Measurements from ENCODE around the gene CDH11. TPM values are rescaled to one million over a fixed set of nuclear protein-coding genes. Genes with fewer than 3 reads are reported as not detected.

CDH11 gene
- total RNA-seq, 1 donor from 2014 or later: 41.1 TPM

DNA sequence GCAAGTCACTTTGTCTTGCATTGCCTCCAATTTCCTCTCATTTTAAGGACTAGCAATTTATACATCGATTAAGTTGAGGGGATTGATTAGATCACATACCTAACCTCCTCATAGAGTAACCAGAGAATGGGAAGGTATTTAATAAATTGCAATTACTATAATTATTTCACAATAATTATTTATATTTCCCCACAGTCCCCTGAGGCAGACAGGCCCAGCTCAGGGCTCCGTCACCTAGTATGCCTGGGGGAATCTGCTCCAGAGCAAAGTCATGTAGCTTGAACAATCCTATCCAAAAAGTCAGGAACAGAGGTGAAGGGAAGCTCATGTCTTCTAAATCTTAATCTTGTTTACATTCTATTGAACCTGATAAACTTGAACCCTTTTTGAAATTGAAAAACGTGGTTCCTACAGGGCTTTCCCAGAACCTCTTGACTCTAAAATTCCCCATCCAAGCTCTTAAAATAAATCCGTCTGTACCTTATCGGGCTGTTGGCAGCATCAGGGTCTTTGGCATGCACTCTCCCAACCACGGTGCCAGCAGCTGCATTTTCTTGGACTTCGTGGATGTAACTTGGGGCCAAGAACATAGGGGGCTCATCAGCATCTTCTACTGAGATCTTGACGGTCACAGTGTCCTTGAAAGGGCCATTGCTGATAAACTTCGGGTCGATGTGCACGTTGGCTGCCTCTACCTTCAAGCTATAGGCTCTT is 140.1 kb downstream of the CDH11 start:
- DNase-seq (ENCODE audit: low spot score): no peak

DNA sequence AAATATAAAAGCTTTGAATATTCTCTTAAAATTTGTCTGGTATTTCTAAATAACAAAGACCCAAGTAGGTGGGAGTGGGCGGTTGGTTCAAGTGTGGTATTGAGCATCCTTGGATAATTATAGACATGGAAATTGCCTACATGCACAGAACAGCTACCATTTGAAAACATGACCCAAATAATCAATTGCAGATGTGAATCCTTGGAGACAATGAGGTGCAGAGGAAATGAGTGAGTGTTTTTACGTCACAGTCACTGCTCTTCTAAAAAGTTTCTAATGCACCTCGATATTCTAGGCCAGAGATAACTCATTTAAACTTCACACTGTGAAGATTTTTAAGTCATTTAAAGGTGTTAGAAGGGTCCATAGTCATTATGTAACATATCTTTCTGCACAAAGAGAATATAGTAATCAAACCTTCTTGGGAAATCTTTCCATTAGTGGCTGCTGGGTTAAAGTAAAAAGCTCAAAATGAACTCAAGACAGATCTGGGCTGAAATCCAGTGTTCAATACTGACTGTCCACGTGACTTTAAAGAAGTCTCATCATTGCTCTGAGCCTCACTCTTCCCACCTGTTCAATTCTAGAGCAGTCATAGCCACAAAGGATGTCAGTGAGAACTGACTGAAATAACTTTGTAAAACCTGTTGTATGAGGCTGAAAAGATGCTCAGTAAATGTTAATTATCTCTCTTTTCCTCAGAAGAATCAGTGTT is 144.5 kb downstream of the CDH11 start:
- no peak for DNase-seq (ENCODE audit: low spot score)

DNA sequence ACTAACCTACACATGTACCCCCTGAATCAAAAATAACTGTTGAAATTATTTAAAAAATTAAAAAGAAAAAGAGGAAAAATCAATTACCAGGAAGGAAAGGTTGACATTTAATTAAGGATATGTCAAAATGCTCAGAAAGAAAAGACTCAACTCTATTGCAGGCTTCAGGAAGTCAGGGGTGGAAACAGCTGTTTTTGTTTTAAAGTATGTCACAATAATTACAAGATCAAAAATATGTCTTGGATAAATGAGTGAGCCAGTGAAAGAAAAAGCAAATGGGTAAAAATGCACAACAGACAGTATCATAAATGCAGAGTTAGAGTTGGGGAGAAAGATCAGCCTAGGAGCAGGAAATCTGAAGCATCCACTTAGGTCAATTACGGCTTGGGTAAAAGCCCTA is 146.0 kb downstream of the CDH11 start:
- no peak for DNase-seq (ENCODE audit: low spot score)

DNA sequence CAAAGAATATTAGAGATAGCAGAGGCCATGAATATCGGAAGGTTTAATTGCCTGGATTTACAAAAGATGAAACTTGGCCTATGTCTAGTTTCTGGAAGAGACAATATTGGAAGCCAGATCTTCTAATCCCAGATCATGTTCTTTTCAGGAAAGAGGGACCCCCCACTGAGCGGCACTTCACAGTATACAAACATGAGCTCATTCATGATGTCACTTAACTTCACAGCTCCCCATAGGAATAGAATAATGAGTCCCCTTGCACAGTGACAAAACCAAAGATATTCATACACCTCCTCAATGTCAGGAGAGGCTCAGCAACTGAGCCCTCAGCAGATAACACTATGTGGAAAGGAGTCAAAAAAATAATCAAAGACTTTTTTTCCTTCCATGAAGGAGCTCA is 147.5 kb downstream of the CDH11 start:
- DNase-seq (ENCODE audit: low spot score): no peak

DNA sequence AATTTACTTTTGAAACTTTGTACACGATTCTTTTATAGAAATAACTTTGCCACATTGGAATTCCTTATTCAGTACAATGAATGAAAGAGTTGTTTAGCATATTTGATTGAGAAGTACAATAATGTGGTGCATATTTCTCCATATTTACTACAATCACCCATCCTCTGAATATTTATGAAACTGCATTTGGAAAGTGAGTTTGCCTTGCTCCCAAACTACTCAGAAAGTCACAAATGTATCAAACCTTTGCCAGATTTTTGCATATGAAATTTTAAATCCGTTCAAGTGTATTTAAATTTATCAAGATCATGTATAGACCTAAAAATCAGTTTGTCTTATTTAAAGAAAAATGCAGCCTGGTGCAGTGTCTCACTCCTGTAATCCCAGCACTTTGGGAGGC is 148.7 kb downstream of the CDH11 start:
- DNase-seq (ENCODE audit: low spot score): no peak

DNA sequence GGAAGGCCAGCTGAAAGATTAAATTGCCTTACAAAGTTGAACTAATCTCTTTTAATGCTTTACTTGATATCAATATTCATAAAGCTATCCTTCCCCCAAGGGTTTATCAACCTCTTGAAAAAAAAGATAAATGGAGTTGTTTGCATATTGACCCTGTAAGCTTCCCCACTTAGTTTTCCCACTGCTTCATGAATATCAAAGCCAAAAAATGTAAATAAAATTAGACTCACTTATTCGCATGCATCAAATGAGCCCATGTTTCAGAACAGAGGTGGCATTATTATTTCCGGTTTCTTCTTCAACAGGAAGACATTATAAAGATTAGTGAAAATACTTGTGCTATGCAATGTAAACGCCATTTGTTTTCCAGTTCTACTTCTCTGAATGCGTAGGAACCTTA is 150.7 kb downstream of the CDH11 start:
- DNase-seq (ENCODE audit: low spot score): no peak

DNA sequence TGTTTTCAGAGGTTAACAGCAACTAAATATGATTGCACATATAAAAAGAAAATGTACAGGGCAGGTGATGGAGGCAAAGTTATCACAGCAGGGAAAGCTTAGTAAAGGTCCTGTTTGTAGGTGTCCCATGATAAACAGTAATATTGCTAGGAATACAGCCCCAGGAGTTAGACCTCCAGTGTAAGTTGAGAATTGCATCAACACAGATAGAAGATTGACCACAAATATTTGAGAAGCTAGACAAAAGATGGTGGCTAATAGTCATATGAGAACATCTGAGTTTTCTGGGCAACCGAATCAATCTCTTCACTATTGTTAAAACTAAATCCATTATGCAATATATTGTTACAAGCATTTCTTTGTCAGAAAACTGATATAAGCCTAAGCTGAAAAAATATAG is 152.6 kb downstream of the CDH11 start:
- DNase-seq (ENCODE audit: low spot score): no peak

DNA sequence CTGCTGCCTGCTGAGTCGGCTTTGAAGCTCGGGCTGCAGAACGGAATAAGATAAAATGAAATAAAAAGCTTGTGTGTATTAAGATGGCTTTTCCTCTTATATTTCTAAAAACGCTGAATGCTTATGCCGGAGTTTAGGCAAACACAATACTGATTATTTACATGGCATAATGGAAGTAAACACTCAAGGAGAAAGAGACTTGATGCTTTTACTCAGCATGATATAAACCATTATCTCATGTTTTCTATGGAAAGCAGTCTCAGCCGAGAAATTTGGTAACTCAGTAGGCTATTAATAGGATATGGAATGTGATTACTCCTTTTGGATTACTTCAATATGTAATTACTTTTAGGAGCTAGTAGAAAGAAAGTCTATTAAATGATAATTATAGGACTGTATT is 153.3 kb downstream of the CDH11 start:
- no peak for DNase-seq (ENCODE audit: low spot score)

DNA sequence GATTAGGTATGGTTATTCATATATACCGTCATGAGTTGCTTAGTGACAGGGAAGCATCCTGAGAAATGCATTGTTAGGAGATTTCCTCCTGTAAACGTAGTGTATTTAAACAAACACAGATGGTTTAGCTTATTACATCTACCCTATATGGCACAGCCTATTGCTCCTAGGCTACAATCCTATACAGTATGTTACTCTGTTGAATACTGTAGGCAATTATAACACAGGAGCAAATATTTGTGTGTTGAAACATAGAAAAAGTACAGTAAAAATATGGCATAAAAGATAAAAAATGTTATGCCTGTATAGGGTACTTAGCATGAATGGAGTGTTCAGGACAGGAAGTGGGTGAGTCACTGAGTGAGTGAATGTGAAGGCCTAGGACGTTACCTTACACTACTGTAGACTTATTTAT is 157.7 kb downstream of the CDH11 start:
- DNase-seq (ENCODE audit: low spot score): no peak

DNA sequence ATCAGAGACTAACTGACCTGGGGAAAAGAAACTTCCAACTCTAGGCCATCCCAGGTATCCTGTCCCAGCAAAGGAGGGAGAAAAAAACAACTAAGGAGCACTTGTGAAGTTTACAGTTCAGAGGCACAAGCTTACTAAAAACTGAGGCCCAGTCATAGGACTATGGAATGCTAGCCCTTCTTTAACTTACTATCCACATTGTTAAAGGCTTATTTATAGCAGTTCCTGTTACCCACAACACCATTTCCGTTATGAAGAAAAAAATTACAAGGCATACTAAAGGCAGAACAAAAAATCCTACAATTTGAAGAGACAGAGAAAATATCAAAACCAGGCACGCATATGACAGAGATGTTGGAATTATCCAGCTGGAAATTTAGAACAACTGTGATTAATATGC is 159.1 kb downstream of the CDH11 start:
- no peak for DNase-seq (ENCODE audit: low spot score)

DNA sequence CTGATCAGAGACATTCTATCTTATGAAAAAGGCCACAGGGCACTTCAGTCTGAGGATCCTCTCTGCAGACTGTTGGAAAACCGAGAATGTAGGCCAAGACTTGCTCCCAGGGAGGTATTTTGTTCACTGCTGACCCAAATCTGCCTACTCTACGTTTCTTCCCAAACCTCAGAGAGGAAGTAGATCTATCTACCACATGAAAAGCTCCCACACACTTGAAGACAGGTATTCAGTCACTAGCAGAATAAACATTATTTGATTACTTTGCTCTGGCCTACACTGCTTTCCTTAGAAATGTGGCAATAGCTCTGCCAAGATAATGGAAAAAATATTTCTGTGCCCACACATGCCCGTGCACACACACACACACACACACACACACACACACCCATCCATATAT is 164.6 kb downstream of the CDH11 start:
- no peak for DNase-seq (ENCODE audit: low spot score)

DNA sequence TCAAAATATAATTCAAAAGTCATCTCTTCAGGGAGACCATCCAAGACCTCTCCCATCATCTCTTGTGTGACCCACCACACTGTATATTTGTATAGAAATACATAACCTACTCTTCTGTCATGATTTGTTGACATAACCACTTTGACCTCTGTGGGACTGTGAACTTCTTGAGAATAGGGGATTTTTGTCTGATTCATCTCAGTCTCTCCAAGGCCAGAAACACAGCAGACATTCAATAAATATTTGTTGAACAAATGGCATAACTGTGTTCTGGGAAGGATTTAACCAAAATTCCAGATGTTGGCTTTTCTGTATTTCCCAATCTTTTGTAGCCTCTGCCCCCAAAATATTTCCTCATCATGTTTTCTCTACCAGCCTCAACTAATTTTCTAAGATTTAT is 169.7 kb downstream of the CDH11 start:
- DNase-seq (ENCODE audit: low spot score): no peak

DNA sequence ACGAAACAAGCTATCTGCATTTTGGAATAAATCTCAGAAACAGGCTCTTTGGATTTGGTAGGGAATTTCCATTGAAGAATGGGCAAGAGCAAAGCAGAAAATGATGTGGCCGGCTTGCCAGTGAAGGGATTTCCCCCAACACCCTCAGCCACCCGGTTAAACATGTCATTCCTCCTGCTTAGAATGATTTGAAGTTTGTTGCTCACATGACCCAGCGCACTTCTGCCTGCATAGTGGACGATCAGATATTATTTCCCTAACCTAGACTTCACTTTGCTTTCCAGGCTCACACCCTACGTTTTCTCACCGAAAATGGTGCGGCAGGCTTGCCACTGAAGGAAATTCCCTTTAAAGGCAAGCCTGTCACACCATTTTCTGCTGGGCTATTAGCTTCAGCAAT is 170.7 kb downstream of the CDH11 start:
- DNase-seq (ENCODE audit: low spot score): no peak

DNA sequence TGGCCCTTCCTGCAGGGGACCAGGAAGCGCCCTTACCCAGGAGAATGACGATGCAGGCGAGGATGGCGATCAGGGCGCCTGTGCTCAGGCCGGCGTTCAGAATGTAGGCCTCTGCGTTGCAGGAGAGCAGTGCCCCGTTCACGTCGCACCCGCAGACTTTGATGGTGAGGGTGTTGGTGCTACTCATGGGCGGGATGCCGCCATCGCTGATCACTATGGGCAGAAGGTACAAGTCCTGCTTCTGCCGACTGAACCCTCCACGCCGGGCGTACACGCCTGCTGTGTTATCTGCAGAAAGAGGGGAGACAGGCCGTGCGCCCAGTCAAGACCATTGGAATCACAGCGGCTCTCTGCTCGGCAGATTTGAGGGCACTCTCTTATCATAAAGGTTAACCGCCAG is 171.1 kb downstream of the CDH11 start:
- DNase-seq (ENCODE audit: low spot score): no peak

DNA sequence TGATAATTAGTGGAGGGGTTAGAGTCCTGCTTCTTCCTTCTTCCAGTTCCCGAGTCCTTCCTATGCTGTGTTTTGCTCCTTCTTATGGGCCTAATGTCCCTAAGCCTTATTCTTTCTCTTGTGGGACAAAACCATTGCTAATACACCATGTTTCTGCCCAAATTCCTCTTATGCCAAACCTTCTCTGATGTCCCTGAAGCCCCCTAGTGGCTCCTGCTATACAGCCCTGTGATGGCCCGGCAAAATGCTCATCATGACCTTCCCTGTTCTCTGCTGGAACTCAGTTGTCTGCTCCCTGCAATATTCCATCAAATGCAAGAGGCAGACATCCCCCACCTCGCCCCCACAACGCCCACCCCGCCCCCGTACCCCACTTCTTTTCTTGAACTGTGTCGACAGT is 171.6 kb downstream of the CDH11 start:
- no peak for DNase-seq (ENCODE audit: low spot score)

DNA sequence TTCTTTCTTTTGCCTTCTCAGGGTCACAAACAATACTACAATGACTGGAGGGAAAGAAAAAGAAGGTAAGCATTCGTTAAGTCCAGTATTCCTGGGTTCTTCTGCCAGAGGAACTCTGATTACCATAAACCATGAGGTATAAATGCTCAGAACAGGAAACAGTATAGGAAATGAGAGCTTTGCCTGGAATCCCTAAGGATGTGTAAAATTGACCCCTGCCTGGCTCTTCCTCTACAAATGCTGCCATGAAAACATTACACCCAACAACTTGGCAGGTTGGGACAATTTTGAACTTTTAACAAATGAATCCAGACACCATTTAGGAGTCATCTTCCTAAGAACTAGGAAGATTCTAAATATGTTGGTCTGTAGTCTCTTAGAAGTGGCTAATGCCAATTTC is 173.8 kb downstream of the CDH11 start:
- no peak for DNase-seq (ENCODE audit: low spot score)

DNA sequence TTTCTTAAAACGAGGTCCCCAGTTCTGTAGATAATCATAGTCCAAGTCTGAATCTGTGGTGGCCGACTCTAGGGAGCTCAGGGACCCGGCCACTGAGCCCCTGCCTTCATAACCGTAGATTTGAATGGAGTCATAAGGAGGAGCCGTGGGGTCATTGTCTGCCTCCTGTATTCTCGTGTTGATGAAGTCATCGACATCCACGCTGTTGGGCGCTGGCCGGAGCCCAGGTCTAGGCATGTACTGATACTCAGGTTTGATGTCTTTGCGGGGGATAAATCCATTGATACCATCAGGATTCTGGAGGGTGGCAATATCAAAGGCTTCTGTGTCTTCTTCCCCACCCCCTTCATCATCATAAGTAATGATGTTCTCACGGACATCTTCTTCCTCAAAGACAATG is 174.2 kb downstream of the CDH11 start:
- no peak for DNase-seq (ENCODE audit: low spot score)

DNA sequence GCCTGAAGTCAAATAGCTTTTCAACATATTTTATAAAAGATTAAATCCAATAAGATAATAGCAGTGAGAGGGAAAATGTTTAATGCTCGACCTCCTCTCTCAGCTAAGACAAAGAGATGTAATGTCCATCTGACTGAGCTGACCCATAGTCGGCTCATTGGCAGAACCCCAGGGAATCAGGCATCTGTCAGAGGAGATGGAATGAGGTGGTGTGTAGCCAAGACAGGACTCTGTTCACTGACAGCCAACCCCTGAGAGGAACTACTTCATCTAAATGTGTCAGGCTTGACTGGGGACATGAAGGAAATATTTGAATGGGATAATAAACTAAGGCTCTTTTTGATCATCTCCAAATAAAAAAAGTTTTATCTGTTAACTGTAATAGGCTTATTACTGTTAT is 188.0 kb downstream of the CDH11 start:
- DNase-seq (ENCODE audit: low spot score): no peak

DNA sequence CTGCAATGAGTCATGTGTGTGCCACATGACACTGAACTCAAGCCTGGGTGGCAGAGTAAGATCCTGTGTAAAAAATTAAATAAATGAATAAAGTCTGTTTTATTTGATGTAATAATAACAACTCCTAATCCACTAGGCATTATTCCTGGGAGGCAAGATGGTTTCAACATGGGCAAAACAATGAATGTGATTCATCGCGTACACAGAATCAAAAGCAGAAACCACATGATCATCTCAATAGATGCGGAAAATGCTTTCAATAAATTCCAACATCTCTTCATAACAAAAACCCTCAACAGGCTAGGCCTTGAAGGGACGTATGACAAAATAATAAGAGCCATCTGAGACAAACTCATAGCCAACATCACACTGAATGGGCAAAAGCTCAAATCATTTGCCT is 195.4 kb downstream of the CDH11 start:
- no peak for DNase-seq (ENCODE audit: low spot score)

DNA sequence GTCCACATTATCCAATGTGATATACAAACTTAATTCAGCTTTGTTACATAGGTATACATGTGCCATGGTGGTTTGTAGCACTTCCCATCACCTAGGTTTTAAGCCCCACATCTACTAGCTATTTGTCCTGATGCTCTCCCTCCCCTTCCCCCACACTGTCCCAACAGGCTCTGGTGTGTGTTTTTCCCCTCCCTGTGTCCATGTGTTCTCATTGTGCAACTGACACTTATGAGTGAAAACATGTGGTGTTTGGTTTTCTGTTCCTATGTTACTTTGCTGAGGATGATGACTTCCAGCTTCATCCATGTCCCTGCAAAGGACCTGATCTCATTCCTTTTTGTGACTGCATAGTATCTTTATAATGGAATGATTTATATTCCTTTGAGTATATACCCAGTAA is 196.7 kb downstream of the CDH11 start:
- peak; percentile 20 for DNase-seq (ENCODE audit: low spot score)

DNA sequence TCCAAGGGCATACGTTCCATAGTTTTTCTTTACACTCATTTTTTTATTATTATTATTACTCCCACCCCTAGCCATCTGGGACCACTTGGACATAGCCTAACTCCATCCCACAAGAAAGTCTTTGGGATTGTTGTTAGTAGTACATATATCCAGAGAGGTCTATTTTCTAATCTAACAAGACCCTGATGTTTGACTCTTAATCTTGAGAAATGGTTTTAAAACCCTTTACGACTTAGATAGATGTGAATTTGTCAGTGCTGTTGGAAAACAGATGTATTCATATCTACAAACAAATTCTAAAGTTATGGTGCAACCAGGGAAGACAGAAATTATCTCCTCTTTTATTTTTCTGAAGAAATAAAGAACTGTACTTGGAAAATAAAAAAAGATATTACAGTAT is 197.8 kb downstream of the CDH11 start:
- no peak for DNase-seq (ENCODE audit: low spot score)

DNA sequence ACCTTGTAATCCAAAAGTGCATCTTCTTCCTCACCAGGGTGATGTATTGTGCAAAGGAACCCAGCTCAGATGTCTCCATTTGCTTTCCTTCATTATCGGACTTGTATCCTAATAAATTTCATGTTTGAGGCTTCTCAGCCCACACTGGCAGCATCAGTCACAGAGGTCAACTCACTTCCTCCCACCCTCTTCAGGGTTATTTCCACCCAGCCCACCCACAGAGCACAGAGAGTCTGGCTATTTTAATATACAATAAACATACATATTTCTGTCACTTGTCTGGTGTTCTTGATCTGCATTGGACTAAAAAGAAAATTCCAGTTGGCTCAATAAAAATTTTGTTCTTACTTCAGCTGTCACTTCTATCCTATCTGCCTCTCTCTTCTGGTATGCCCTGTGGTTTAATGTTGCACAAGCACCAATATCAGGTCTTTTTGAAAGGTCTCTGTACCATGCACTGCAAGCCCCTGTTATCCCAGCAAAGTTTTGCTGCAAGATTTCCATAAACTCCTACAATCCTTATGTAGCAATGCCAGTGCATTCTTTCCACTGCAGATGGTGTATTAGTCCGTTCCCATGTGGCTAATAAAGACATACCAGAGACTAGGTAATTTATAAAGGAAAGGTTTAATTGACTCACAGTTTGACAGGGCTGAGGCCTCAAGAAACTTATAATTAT is 201.8 kb downstream of the CDH11 start:
- no peak for DNase-seq (ENCODE audit: low spot score)

DNA sequence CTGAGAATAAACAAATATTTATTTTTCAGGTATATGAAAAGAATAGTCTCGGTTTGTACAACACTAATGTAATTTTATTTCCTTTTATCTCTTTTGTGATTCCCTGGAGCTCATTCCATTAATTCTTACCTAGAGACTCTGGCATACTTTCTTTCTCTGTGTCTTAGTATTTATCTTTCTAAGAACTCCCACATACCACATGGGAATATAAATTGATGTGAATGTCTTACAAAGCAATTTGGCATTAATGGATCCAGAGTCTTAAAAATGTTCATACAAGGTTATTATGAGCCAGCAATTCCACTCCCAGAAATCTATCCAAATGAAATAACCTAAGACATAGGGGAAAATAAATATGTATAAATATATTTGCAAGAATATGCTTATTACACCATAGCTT is 202.7 kb downstream of the CDH11 start:
- no peak for DNase-seq (ENCODE audit: low spot score)

Measured in mucosa of gallbladder (tissue), 1 donor.